RCC 7860 (cell line): ENCODE results near the gene FAM228B.
"Not testable (repeated sequence)": the region's sequence is repeated elsewhere in the genome, so short reads cannot be mapped to it uniquely, and the experiment has no call there.

Experiments
- DNase-seq: peaks from one replicate; pipeline ENCODE4 v3.0.0-alpha.2; 2015; ENCODE audit warnings: low spot score
- FAIRE-seq: peaks from 2 replicates; lab custom pipeline; 2012; peaks lifted over from hg19 to GRCh38; lab: Jason Lieb, UNC

Gene FAM228B

GRCh38 chr2:24123195-24123921, at the start of gene FAM228B, which contains the start of gene PFN4:
Gene FAM228B, plus strand, starts transcription at chr2:24123469. Its CDS starts 893 bp downstream, at chr2:24124362.
Gene PFN4, minus strand, starts transcription at chr2:24123334. Its CDS starts 799 bp downstream, at chr2:24122535.
- FAIRE-seq: no peak
- DNase-seq: peak; percentile 74

GRCh38 chr2:24073816-24074215, 49.5 kb upstream of the FAM228B start:
- no peak for FAIRE-seq

GRCh38 chr2:24075259-24075658, 48.0 kb upstream of the FAM228B start:
- DNase-seq (no peak), FAIRE-seq (no peak)

More at GRCh38 chr2:24073816-24074215, 49.5 kb upstream of the FAM228B start:
- no peak for DNase-seq

GRCh38 chr2:24075915-24076848, 47.1 kb upstream of the FAM228B start, which contains the start of gene SF3B6:
Gene SF3B6, minus strand, starts transcription at chr2:24076326. Its CDS starts 97 bp downstream, at chr2:24076229.
- FAIRE-seq (peak; percentile 86), DNase-seq (peak; percentile 96)

GRCh38 chr2:24076849-24077534, 46.3 kb upstream of the FAM228B start:
- FAIRE-seq: no peak

GRCh38 chr2:24077535-24077877, 45.8 kb upstream of the FAM228B start:
- DNase-seq (no peak), FAIRE-seq (no peak)

More at GRCh38 chr2:24076849-24077534, 46.3 kb upstream of the FAM228B start:
- no peak for DNase-seq

GRCh38 chr2:24077879-24078278, 45.4 kb upstream of the FAM228B start:
- FAIRE-seq (no peak), DNase-seq (no peak)

GRCh38 chr2:24080701-24081100, 42.6 kb upstream of the FAM228B start:
- DNase-seq: no peak

GRCh38 chr2:24082787-24083566, 40.3 kb upstream of the FAM228B start:
- FAIRE-seq: no peak
- DNase-seq: no peak

More at GRCh38 chr2:24080701-24081100, 42.6 kb upstream of the FAM228B start:
- no peak for FAIRE-seq

GRCh38 chr2:24083567-24084385, 39.5 kb upstream of the FAM228B start:
- FAIRE-seq: no peak
- no peak for DNase-seq

- DNase-seq (peak; percentile 76), FAIRE-seq (no peak)
Measured at GRCh38 chr2:24084386-24085199, 38.7 kb upstream of the FAM228B start, which contains the start of gene TP53I3. Gene TP53I3, minus strand, starts transcription at chr2:24084834. Its CDS starts 508 bp downstream, at chr2:24084326.

GRCh38 chr2:24085200-24085489, 38.1 kb upstream of the FAM228B start:
- FAIRE-seq: no peak
- no peak for DNase-seq

- FAIRE-seq (no peak), DNase-seq (no peak)
Measured at GRCh38 chr2:24086241-24086640, 37.0 kb upstream of the FAM228B start.

- no peak for FAIRE-seq
- DNase-seq: no peak
Measured at GRCh38 chr2:24087032-24087431, 36.2 kb upstream of the FAM228B start.

GRCh38 chr2:24088821-24089359, 34.4 kb upstream of the FAM228B start:
- no peak for FAIRE-seq
- no peak for DNase-seq

GRCh38 chr2:24093270-24093669, 30.0 kb upstream of the FAM228B start:
- not testable (repeated sequence) for FAIRE-seq

GRCh38 chr2:24095171-24095677, 28.0 kb upstream of the FAM228B start:
- DNase-seq, FAIRE-seq: not testable (repeated sequence)

More at GRCh38 chr2:24093270-24093669, 30.0 kb upstream of the FAM228B start:
- DNase-seq: not testable (repeated sequence)

GRCh38 chr2:24100732-24101131, 22.5 kb upstream of the FAM228B start:
- FAIRE-seq, DNase-seq: not testable (repeated sequence)
